A549 (cell line): ENCODE data around the gene POTEB.
"Not testable (repeated sequence)": the region's sequence is repeated elsewhere in the genome, so short reads cannot be mapped to it uniquely, and the experiment has no call there.

Experiments used
- FOSB ChIP-seq: fragments of 250-450 bp; sonication (Bioruptor Pico); IDR thresholded peaks from 2 replicates; pipeline ENCODE4 v1.5.0; 2020; ENCODE audit warnings: mild to moderate bottlenecking, moderate library complexity
- POLR2A ChIP-seq: IDR thresholded peaks from 2 replicates; pipeline ENCODE4 v1.6.1; 2012; ENCODE audit warnings: mild to moderate bottlenecking, low read length
- RAD21 ChIP-seq, 2 experiments: fragments of >200 bp in 1 of 2; sonication (Bioruptor Twin) in 1 of 2; formaldehyde crosslinking in 1 of 2; IDR thresholded peaks in 1 of 2; conservative IDR thresholded peaks in 1 of 2; 2 replicates in 1 of 2; 3 replicates in 1 of 2; pipeline ENCODE4 v1.6.1; 2012 to 2018; ENCODE audit warnings: inconsistent platforms in 1 of 2
- TP53 ChIP-seq: fragments of 250-450 bp; sonication (Bioruptor Pico); IDR thresholded peaks from 2 replicates; pipeline ENCODE4 v1.5.0; 2021; ENCODE audit warnings: mild to moderate bottlenecking, moderate library complexity
- TF ChIP-seq, protein P1 (sequence below): fragments of >200 bp; sonication (Bioruptor Twin); formaldehyde crosslinking; IDR thresholded peaks from 3 replicates; pipeline ENCODE4 v1.5.1; 2016
- TF ChIP-seq, protein P2 (sequence below): fragments of 450-650 bp; IDR thresholded peaks from 2 replicates; pipeline ENCODE4 v1.6.1; 2014; ENCODE audit warnings: antibody characterized with exemption

GRCh38 chr15:21877635-21878034, at the start of gene POTEB:
- TF ChIP-seq RAD21 (conservative IDR thresholded peaks at IDR 0.05 in 1 of 2, IDR thresholded peaks at IDR 0.05 in 1 of 2); FOSB; POLR2A; TP53 (CRISPR knock-in tag): not testable (repeated sequence)
- TF ChIP-seq, protein P1, sequence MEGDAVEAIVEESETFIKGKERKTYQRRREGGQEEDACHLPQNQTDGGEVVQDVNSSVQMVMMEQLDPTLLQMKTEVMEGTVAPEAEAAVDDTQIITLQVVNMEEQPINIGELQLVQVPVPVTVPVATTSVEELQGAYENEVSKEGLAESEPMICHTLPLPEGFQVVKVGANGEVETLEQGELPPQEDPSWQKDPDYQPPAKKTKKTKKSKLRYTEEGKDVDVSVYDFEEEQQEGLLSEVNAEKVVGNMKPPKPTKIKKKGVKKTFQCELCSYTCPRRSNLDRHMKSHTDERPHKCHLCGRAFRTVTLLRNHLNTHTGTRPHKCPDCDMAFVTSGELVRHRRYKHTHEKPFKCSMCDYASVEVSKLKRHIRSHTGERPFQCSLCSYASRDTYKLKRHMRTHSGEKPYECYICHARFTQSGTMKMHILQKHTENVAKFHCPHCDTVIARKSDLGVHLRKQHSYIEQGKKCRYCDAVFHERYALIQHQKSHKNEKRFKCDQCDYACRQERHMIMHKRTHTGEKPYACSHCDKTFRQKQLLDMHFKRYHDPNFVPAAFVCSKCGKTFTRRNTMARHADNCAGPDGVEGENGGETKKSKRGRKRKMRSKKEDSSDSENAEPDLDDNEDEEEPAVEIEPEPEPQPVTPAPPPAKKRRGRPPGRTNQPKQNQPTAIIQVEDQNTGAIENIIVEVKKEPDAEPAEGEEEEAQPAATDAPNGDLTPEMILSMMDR: not testable (repeated sequence)
- TF ChIP-seq, protein P2, sequence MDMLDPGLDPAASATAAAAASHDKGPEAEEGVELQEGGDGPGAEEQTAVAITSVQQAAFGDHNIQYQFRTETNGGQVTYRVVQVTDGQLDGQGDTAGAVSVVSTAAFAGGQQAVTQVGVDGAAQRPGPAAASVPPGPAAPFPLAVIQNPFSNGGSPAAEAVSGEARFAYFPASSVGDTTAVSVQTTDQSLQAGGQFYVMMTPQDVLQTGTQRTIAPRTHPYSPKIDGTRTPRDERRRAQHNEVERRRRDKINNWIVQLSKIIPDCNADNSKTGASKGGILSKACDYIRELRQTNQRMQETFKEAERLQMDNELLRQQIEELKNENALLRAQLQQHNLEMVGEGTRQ: not testable (repeated sequence)
